Brain microvascular endothelial cell (primary cell): ENCODE measurements around the gene TM4SF18.

Experiments
- DNase-seq: peaks from one replicate; pipeline ENCODE4 v3.0.0-alpha.2; 2020
- H3K27ac ChIP-seq: fragments of 250-450 bp; sonication (Bioruptor Pico); 2 replicates; pipeline ENCODE4 v1.5.1; 2020; ENCODE audit warnings: mild to moderate bottlenecking, moderate library complexity
- H3K27me3 ChIP-seq: fragments of 250-450 bp; sonication (Bioruptor Pico); replicated peaks from 2 replicates; pipeline ENCODE4 v1.5.1; 2020; ENCODE audit warnings: mild to moderate bottlenecking
- H3K36me3 ChIP-seq: fragments of 250-450 bp; sonication (Bioruptor Pico); replicated peaks from 2 replicates; pipeline ENCODE4 v1.5.1; 2020; ENCODE audit warnings: mild to moderate bottlenecking
- H3K4me3 ChIP-seq: 2 replicates; pipeline ENCODE4 v1.5.1; 2011; ENCODE audit warnings: low read depth, mild to moderate bottlenecking, control low read depth, low read length, moderate library complexity
- in situ Hi-C: cut with HindIII; loops from 2 replicates; pipeline ENCODE4 v1.10.0; 2017; ENCODE audit warnings: low sequenced_read_pairs, low pct_ligation_motif_present
- TF ChIP-seq, protein P1 (sequence below): IDR thresholded peaks from 2 replicates; pipeline ENCODE4 v1.5.1; 2011; ENCODE audit warnings: low read depth, mild to moderate bottlenecking, moderate library complexity, low read length, control low read depth, inconsistent platforms; ENCODE audit errors: missing control alignments

Gene TM4SF18

GRCh38 chr3:149282322-149282721, 51.1 kb downstream of the TM4SF18 start:
- TF ChIP-seq, protein P1, sequence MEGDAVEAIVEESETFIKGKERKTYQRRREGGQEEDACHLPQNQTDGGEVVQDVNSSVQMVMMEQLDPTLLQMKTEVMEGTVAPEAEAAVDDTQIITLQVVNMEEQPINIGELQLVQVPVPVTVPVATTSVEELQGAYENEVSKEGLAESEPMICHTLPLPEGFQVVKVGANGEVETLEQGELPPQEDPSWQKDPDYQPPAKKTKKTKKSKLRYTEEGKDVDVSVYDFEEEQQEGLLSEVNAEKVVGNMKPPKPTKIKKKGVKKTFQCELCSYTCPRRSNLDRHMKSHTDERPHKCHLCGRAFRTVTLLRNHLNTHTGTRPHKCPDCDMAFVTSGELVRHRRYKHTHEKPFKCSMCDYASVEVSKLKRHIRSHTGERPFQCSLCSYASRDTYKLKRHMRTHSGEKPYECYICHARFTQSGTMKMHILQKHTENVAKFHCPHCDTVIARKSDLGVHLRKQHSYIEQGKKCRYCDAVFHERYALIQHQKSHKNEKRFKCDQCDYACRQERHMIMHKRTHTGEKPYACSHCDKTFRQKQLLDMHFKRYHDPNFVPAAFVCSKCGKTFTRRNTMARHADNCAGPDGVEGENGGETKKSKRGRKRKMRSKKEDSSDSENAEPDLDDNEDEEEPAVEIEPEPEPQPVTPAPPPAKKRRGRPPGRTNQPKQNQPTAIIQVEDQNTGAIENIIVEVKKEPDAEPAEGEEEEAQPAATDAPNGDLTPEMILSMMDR = no peak
- no peaks in the 10 kb centered on the region for H3K27me3 ChIP-seq
- no peak overlapping the region for H3K27ac ChIP-seq
- no peak overlapping the region for H3K4me3 ChIP-seq
- no peak for DNase-seq
- in situ Hi-C loops = loop anchor here (25.0 kb wide), 1 partner anchor 320 kb away; no protein-coding TSS in a partner anchor
- no peaks in the 10 kb centered on the region for H3K36me3 ChIP-seq

DNA sequence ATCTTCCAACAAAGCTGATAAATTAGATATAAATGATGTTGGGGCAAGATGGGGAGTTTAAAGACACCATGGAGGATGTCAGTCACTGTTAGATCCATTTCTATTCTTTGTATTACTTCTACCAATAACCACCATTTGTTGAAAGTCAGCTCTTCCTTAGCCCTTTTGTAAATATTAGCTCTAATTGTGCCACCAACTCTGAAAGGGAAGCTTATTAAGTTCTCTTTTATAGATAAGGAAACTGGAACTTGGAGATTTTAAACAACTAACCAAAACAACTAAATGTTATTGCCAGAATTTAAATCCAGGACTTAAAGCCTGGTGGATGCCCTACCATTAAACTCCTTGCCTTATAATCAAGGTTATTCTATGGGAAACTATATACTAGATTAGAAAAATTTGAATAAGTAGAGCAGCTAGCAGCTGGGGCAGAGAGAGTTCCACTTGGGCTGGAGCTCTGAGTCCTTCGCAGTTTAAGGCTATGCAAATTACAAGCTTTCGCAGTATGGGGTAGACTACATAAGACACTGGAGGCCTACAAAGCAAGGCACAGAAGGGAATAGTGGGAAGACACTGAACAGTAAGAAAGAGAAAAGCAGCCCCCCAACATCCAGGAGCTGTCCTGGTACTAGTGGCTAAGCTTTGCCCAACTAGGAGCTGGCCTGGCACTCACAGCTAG, 52.6 kb downstream of the TM4SF18 start:
- Histone ChIP-seq H3K4me3 (no peak overlapping the region), H3K27ac (no peak overlapping the region), H3K27me3 (no peaks in the 10 kb centered on the region), H3K36me3 (no peaks in the 10 kb centered on the region)
- TF ChIP-seq, protein P1 = no peak
- no peak for DNase-seq
- in situ Hi-C loops = loop anchor here (25.0 kb wide), 1 partner anchor 319 kb away; no protein-coding TSS in a partner anchor

DNA sequence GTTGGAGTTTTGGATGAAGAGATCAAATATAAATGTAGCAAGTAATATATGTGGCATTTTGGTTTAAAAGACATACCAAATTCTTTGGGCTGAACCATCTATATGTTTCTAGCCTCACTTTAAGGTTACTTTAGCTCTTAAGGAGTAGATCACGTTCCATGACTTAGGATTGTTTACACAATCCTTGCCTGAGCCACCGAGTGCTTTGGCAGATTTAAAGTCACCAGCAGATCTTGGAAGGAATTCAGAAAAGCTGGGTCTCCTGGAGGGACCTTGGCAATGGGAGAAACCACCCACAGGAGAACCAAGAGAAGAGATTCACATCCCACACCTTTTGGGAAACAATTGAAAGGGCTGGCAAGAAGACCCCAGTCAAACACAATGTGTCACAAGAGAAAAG, 54.5 kb downstream of the TM4SF18 start:
- Histone ChIP-seq H3K27me3 (no peaks in the 10 kb centered on the region), H3K36me3 (no peaks in the 10 kb centered on the region), H3K4me3 (no peak overlapping the region), H3K27ac (no peak overlapping the region)
- in situ Hi-C loops = loop anchor here (25.0 kb wide), 1 partner anchor 317 kb away; no protein-coding TSS in a partner anchor
- no peak for DNase-seq
- TF ChIP-seq, protein P1 = no peak

GRCh38 chr3:149277331-149277813, 56.1 kb downstream of the TM4SF18 start:
- H3K27ac ChIP-seq = peak overlapping the region; percentile 53
- in situ Hi-C loops = loop anchor here (25.0 kb wide), 1 partner anchor 315 kb away; no protein-coding TSS in a partner anchor
- TF ChIP-seq, protein P1 = no peak

DNA sequence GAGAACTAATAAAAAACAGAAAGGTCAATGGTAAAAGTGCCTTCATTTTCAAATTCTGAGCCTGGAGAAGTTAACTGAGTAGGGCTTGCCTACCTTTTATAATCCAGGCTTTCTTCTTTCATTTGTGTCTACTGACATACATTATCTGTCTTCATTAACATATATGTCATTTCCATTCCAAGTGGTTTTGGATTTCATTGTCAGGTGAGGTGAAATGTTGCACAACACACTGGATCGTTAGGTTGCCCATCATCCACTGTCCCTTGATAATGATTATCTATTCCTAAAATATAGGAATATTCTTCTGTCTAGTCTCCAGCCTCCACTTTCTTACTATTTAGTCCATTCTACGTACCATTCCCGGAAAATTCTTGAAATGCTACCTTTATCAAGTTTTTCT, 56.8 kb downstream of the TM4SF18 start:
- H3K27ac ChIP-seq = no peak overlapping the region
- TF ChIP-seq, protein P1 = no peak
- DNase-seq = no peak
- in situ Hi-C loops = loop anchor here (25.0 kb wide), 1 partner anchor 314 kb away; no protein-coding TSS in a partner anchor
- H3K27me3 ChIP-seq = no peaks in the 10 kb centered on the region
- H3K4me3 ChIP-seq = no peak overlapping the region
- no peaks in the 10 kb centered on the region for H3K36me3 ChIP-seq

More at GRCh38 chr3:149277331-149277813, 56.1 kb downstream of the TM4SF18 start:
- DNase-seq = peak; percentile 81
- no peaks in the 10 kb centered on the region for H3K27me3 ChIP-seq
- no peaks in the 10 kb centered on the region for H3K36me3 ChIP-seq
- H3K4me3 ChIP-seq = no peak overlapping the region

DNA sequence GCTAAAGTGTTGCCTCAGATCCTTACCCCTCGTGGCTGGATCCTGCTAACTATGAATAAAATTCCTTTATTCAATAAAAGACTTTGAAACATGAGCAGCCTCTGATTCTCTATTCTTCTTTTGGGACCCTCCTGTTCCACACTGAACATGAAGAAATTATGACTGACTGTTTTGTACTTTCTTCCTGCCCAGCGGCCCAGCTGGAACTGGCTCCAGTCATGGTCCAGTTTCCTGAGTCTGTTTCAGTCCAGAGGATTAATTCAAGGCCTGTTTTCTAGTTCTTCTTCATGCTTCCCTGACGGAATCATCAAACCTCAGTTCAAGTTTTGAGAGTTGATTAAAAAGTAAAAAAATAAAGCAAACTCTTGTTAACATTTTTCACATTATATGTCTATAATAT, 59.2 kb downstream of the TM4SF18 start:
- TF ChIP-seq, protein P1 = no peak
- Histone ChIP-seq H3K4me3 (no peak overlapping the region), H3K27me3 (no peaks in the 10 kb centered on the region), H3K36me3 (no peaks in the 10 kb centered on the region), H3K27ac (no peak overlapping the region)
- no peak for DNase-seq
- in situ Hi-C loops = no loop called here
